Right cardiac atrium (tissue), 5 donors: ENCODE measurements around the gene TGFBRAP1. TPM values are rescaled to one million over a fixed set of nuclear protein-coding genes. Genes with fewer than 3 reads are reported as not detected.

Experiments
- ATAC-seq, 2 donors: fragments of 200-7000 bp; cut with Tn5 transposase; one replicate each; pipeline versions ENCODE4 v1.8.0 to v1.9.1; 2020; ENCODE audit warnings: moderate library complexity in 2 of 2, mild to moderate bottlenecking in 1 of 2
- DNase-seq, 3 donors: peaks; one replicate each; pipeline ENCODE4 v3.0.0-alpha.2; 2020
- H3K27ac ChIP-seq: one replicate; pipeline ENCODE4 v1.5.1; 2013; ENCODE audit warnings: mild to moderate bottlenecking, low read length, control low read depth, moderate library complexity
- H3K27me3 ChIP-seq: one replicate; pipeline ENCODE4 v1.6.1; 2013; ENCODE audit not compliant: control insufficient read depth, insufficient read depth
- H3K4me1 ChIP-seq: one replicate; pipeline ENCODE4 v1.6.1; 2013; ENCODE audit warnings: low read length; ENCODE audit not compliant: control insufficient read depth, insufficient read depth
- H3K4me3 ChIP-seq: one replicate; pipeline ENCODE4 v1.5.1; 2013; ENCODE audit warnings: low read length, control low read depth
- H3K9me3 ChIP-seq: one replicate; pipeline ENCODE4 v1.6.1; 2013; ENCODE audit warnings: low read length; ENCODE audit not compliant: control insufficient read depth
- WGBS: extraction: QIAGEN DNeasy Blood & Tissue Kit; methylation state at CpG from one replicate; pipeline ENCODE4 v1.1.7; 2013; 5-methylcytosine and 5-hydroxymethylcytosine counted together
- intact Hi-C, 4 donors: fragments of 100-400 bp; cut with DNase I; formaldehyde crosslinking; loops; one replicate each; pipeline versions ENCODE4 v1.11.0 to v1.14.0; 2022 to 2023
- polyA plus RNA-seq: library from polyadenylated mRNA; stranded (reverse); fragments of 200-250 nt; gene quantifications from one replicate; pipeline ENCODE4 v1.2.3, GENCODE V29; 2013
- total RNA-seq, 4 donors: library from RNA; stranded (reverse); fragmentation: NEBNext Ultra II Directional; extraction: Animal tissue kit (Norgen Biotek cat#: 25700); gene quantifications; one replicate each; pipeline ENCODE4 v1.2.1, GENCODE V29; 2021
- donor health status: healthy with polysubstance abuse.
- donor health status: DM: no; HTN: yes; CAD: no.
- donor health status: DM: no; HTN: no; CAD: no.
- donor health status: DM: no; HTN: yes; CAD: no; lungs with severe emphysema.
- donor health status: DM: yes; HTN: yes; CAD: no.

Gene TGFBRAP1
- total and polyA plus RNA-seq, 5 donors, result 3.6 to 12.5 (median 11.5) TPM

GRCh38 chr2:105344704-105345345 is 15.3 kb upstream of the TGFBRAP1 start:
- no peak overlapping the region for H3K4me3 ChIP-seq
- ATAC-seq, result peak in 1 of 2 donors; percentile 45
- H3K4me1 ChIP-seq, result no peaks in the 10 kb centered on the region
- no peaks in the 10 kb centered on the region for H3K27me3 ChIP-seq
- intact Hi-C loops, result no loop called here
- WGBS, result 71% methylated on average over 4 of the region's 4 CpGs
- no peak overlapping the region for H3K27ac ChIP-seq
- H3K9me3 ChIP-seq, result no peaks in the 10 kb centered on the region
- DNase-seq, result no peak

GRCh38 chr2:105339414-105339813 is 9.9 kb upstream of the TGFBRAP1 start:
- Histone ChIP-seq H3K27ac (no peak overlapping the region), H3K4me1 (peaks cover 2% of the 10 kb centered on the region), H3K4me3 (no peak overlapping the region), H3K27me3 (no peaks in the 10 kb centered on the region), H3K9me3 (no peaks in the 10 kb centered on the region)
- ATAC-seq (no peak), DNase-seq (no peak)
- intact Hi-C loops, result no loop called here
- 83% methylated on average over 4 of the region's 4 CpGs for whole genome bisulfite sequencing

- H3K27ac ChIP-seq, result peak overlapping the region; percentile 94
- no peaks in the 10 kb centered on the region for H3K27me3 ChIP-seq
- H3K9me3 ChIP-seq, result no peaks in the 10 kb centered on the region
- H3K4me3 ChIP-seq, result peak overlapping the region; percentile 96
- intact Hi-C loops, result no loop called here
- WGBS, result 9% methylated on average over 5 of the region's 5 CpGs
- ATAC-seq, result peak in 1 of 2 donors; percentile 8
- no peak for DNase-seq
- peaks cover 2% of the 10 kb centered on the region for H3K4me1 ChIP-seq
These were observed 8.5 kb upstream of the TGFBRAP1 start for GRCh38 chr2:105338020-105338385.

GRCh38 chr2:105337122-105338019 is 7.8 kb upstream of the TGFBRAP1 start, which contains the start of gene C2orf49:
Gene C2orf49, plus strand, starts transcription at chr2:105337540. Its CDS starts 48 bp downstream, at chr2:105337588.
- Histone ChIP-seq H3K9me3 (no peaks in the 10 kb centered on the region), H3K27me3 (no peaks in the 10 kb centered on the region), H3K4me1 (peaks cover 2% of the 10 kb centered on the region), H3K4me3 (peak within 1 kb of the TSS; percentile 96), H3K27ac (peak within 1 kb of the TSS; percentile 94)
- DNase-seq, result peak; percentile 89 to 95 (median 94)
- intact Hi-C loops, result no loop called here
- peak; percentile 95 to 96 for ATAC-seq
- WGBS, result under 1% methylated on average over 58 of the region's 58 CpGs

- DNase-seq (no peak), ATAC-seq (no peak)
- H3K4me3 ChIP-seq, result peak overlapping the region; percentile 96
- peaks cover 2% of the 10 kb centered on the region for H3K4me1 ChIP-seq
- intact Hi-C loops, result no loop called here
- peak overlapping the region; percentile 66 for H3K27ac ChIP-seq
- H3K27me3 ChIP-seq, result no peaks in the 10 kb centered on the region
- WGBS, result 3% methylated on average over 7 of the region's 7 CpGs
- H3K9me3 ChIP-seq, result no peaks in the 10 kb centered on the region
These were observed 7.2 kb upstream of the TGFBRAP1 start for GRCh38 chr2:105336786-105337121.

GRCh38 chr2:105335469-105335868 is 5.9 kb upstream of the TGFBRAP1 start:
- Histone ChIP-seq H3K27me3 (no peaks in the 10 kb centered on the region), H3K27ac (no peak overlapping the region), H3K9me3 (no peaks in the 10 kb centered on the region), H3K4me1 (peaks cover 2% of the 10 kb centered on the region), H3K4me3 (no peak overlapping the region)
- WGBS, result 88% methylated on average over 2 of the region's 2 CpGs
- intact Hi-C loops, result no loop called here
- no peak for DNase-seq
- ATAC-seq, result no peak

- Histone ChIP-seq H3K4me3 (no peak overlapping the region), H3K27me3 (no peaks in the 10 kb centered on the region), H3K27ac (no peak overlapping the region), H3K4me1 (peaks cover 2% of the 10 kb centered on the region), H3K9me3 (no peaks in the 10 kb centered on the region)
- DNase-seq (no peak), ATAC-seq (no peak)
- 79% methylated on average over 4 of the region's 4 CpGs for WGBS
- intact Hi-C loops, result no loop called here
These were observed 4.7 kb upstream of the TGFBRAP1 start for GRCh38 chr2:105334211-105334610.

GRCh38 chr2:105330681-105331375 is 1.3 kb upstream of the TGFBRAP1 start:
- 96% methylated on average over 4 of the region's 4 CpGs for WGBS
- Histone ChIP-seq H3K27me3 (no peaks in the 10 kb centered on the region), H3K4me1 (no peaks in the 10 kb centered on the region), H3K9me3 (no peaks in the 10 kb centered on the region), H3K27ac (no peak overlapping the region), H3K4me3 (no peak overlapping the region)
- no peak for ATAC-seq
- DNase-seq, result peak in 1 of 3 donors; percentile 25
- intact Hi-C loops, result no loop called here

GRCh38 chr2:105329197-105329554 is 359 bp downstream of the TGFBRAP1 start:
- no peaks in the 10 kb centered on the region for H3K27me3 ChIP-seq
- H3K27ac ChIP-seq, result peak overlapping the region; percentile 25
- H3K4me1 ChIP-seq, result no peaks in the 10 kb centered on the region
- intact Hi-C loops, result no loop called here
- WGBS, result under 1% methylated on average over 17 of the region's 17 CpGs
- DNase-seq, result peak in 2 of 3 donors; percentile 22 to 51
- H3K4me3 ChIP-seq, result peak overlapping the region; percentile 92
- peak; percentile 24 to 34 for ATAC-seq
- no peaks in the 10 kb centered on the region for H3K9me3 ChIP-seq

- peak overlapping the region; percentile 55 for H3K27ac ChIP-seq
- H3K4me3 ChIP-seq, result peak overlapping the region; percentile 92
- ATAC-seq, result peak; percentile 9 to 34
- WGBS, result 23% methylated on average over 16 of the region's 16 CpGs
- intact Hi-C loops, result no loop called here
- peak in 1 of 3 donors; percentile 53 for DNase-seq
- no peaks in the 10 kb centered on the region for H3K9me3 ChIP-seq
- no peaks in the 10 kb centered on the region for H3K27me3 ChIP-seq
- H3K4me1 ChIP-seq, result no peaks in the 10 kb centered on the region
These were observed 996 bp downstream of the TGFBRAP1 start for GRCh38 chr2:105328281-105329196.
